MM.1S (cell line): Measurements from ENCODE around the gene ASH1L.
A peak's percentile ranks its signal among the peaks of the same experiment; 100 is the strongest.
"Not testable (repeated sequence)": the region's sequence is repeated elsewhere in the genome, so short reads cannot be mapped to it uniquely, and the experiment has no call there.

Source experiments
- DNase-seq: peaks from one replicate; pipeline ENCODE4 v3.0.0-alpha.2; 2015
- H2AFZ ChIP-seq: fragments of 300-600 bp; sonication (generic); 2 replicates; pipeline ENCODE4 v1.6.0; 2016; ENCODE audit warnings: antibody characterized with exemption, low read length
- H3F3A ChIP-seq: fragments of 300-600 bp; sonication (generic); 2 replicates; pipeline ENCODE4 v1.6.1; 2016; ENCODE audit warnings: mild to moderate bottlenecking, antibody characterized with exemption, low read length, moderate library complexity, mixed read lengths; ENCODE audit not compliant: insufficient read depth
- H3K27ac ChIP-seq: fragments of 300-600 bp; sonication (generic); 2 replicates; pipeline ENCODE4 v1.5.1; 2016; ENCODE audit warnings: mild to moderate bottlenecking, low read length
- H3K27me3 ChIP-seq: fragments of 300-600 bp; sonication (generic); replicated peaks from 2 replicates; pipeline ENCODE4 v1.6.0; 2016; ENCODE audit warnings: low read length; ENCODE audit not compliant: insufficient read depth
- H3K36me3 ChIP-seq: fragments of 300-600 bp; sonication (generic); replicated peaks from 2 replicates; pipeline ENCODE4 v1.6.1; 2016; ENCODE audit warnings: mild to moderate bottlenecking, low read length, mixed read lengths; ENCODE audit not compliant: insufficient read depth
- H3K4me1 ChIP-seq: fragments of 300-600 bp; sonication (generic); 2 replicates; pipeline ENCODE4 v1.6.1; 2016; ENCODE audit warnings: low read length, mixed read lengths
- H3K4me2 ChIP-seq: fragments of 300-600 bp; sonication (generic); 2 replicates; pipeline ENCODE4 v1.6.0; 2016; ENCODE audit warnings: low read depth, low read length
- H3K4me3 ChIP-seq: fragments of 300-600 bp; sonication (generic); 2 replicates; pipeline ENCODE4 v1.5.1; 2016; ENCODE audit warnings: low read length, mixed read lengths
- H3K79me2 ChIP-seq: fragments of 300-600 bp; sonication (generic); 2 replicates; pipeline ENCODE4 v1.6.1; 2016; ENCODE audit warnings: mixed run types, low read length, mixed read lengths
- H3K9ac ChIP-seq: fragments of 300-600 bp; sonication (generic); 2 replicates; pipeline ENCODE4 v1.6.1; 2016; ENCODE audit warnings: low read length, mixed read lengths
- H3K9me2 ChIP-seq: fragments of 300-600 bp; sonication (generic); replicated peaks from 2 replicates; pipeline ENCODE4 v1.6.1; 2016; ENCODE audit warnings: mild to moderate bottlenecking, low read length, mixed read lengths; ENCODE audit not compliant: insufficient read depth
- H3K9me3 ChIP-seq: fragments of 300-600 bp; sonication (generic); replicated peaks from 2 replicates; pipeline ENCODE4 v1.6.1; 2016; ENCODE audit warnings: mild to moderate bottlenecking, low read length, mixed read lengths; ENCODE audit not compliant: insufficient read depth
- H4K20me1 ChIP-seq: fragments of 300-600 bp; sonication (generic); 2 replicates; pipeline ENCODE4 v1.6.1; 2016; ENCODE audit warnings: mild to moderate bottlenecking, low read length, moderate library complexity, mixed read lengths; ENCODE audit not compliant: insufficient read depth
- EZH2 ChIP-seq: fragments of 300-600 bp; sonication (generic); optimal IDR thresholded peaks from 2 replicates; pipeline ENCODE3; 2017; ENCODE audit warnings: low read depth, mild to moderate bottlenecking, antibody characterized with exemption, low read length, mixed read lengths
- EZH2phosphoT487 ChIP-seq: fragments of 300-600 bp; sonication (generic); IDR thresholded peaks from 2 replicates; pipeline ENCODE4 v1.6.1; 2018; ENCODE audit warnings: antibody characterized with exemption, low read length
- TF ChIP-seq, protein P1 (sequence below): fragments of 300-600 bp; sonication (generic); IDR thresholded peaks from 2 replicates; pipeline ENCODE4 v1.5.1; 2016; ENCODE audit warnings: antibody characterized with exemption, low read length, mixed read lengths

The ASH1L gene

DNA sequence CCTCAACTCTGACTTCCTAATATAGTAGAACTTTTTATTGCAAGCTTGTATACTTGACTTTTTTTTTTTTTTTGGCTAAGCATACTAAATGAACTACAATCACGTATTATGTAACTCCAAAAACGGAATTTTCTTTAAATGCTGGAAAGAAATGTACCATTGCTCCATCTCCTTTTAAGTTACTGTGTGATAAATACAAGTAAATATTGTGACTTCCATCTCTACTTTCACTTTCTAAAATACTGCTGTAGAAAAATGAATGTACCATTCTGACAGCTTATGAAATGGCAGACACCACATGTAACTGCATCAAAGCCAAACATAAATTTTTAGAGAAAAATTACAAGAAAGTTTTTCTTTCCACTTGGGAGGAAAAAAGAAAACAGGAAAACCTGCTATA is 54.7 kb downstream of the ASH1L start:
- H3K79me2 ChIP-seq: peaks cover 93% of the 10 kb centered on the region
- H3K27ac ChIP-seq: no peak overlapping the region
- H4K20me1 ChIP-seq: peaks cover 13% of the 10 kb centered on the region; the same call in 1 of the 2 replicates
- H3K4me1 ChIP-seq: no peaks in the 10 kb centered on the region; the same call in 1 of the 2 replicates
- H3K36me3 ChIP-seq: no peaks in the 10 kb centered on the region; the same call in 1 of the 2 replicates
- no peak for DNase-seq
- H2AFZ ChIP-seq: no peak overlapping the region
- no peak overlapping the region for H3K9ac ChIP-seq
- H3K27me3 ChIP-seq: no peaks in the 10 kb centered on the region
- H3K9me2 ChIP-seq: no peaks in the 10 kb centered on the region
- H3K4me2 ChIP-seq: no peak overlapping the region
- H3F3A ChIP-seq: no peaks in the 10 kb centered on the region
- no peaks in the 10 kb centered on the region for H3K9me3 ChIP-seq
- no peak overlapping the region for H3K4me3 ChIP-seq
- TF ChIP-seq, protein P1, sequence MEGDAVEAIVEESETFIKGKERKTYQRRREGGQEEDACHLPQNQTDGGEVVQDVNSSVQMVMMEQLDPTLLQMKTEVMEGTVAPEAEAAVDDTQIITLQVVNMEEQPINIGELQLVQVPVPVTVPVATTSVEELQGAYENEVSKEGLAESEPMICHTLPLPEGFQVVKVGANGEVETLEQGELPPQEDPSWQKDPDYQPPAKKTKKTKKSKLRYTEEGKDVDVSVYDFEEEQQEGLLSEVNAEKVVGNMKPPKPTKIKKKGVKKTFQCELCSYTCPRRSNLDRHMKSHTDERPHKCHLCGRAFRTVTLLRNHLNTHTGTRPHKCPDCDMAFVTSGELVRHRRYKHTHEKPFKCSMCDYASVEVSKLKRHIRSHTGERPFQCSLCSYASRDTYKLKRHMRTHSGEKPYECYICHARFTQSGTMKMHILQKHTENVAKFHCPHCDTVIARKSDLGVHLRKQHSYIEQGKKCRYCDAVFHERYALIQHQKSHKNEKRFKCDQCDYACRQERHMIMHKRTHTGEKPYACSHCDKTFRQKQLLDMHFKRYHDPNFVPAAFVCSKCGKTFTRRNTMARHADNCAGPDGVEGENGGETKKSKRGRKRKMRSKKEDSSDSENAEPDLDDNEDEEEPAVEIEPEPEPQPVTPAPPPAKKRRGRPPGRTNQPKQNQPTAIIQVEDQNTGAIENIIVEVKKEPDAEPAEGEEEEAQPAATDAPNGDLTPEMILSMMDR: no peak
- TF ChIP-seq EZH2phosphoT487 (no peak), EZH2 (no peak)

DNA sequence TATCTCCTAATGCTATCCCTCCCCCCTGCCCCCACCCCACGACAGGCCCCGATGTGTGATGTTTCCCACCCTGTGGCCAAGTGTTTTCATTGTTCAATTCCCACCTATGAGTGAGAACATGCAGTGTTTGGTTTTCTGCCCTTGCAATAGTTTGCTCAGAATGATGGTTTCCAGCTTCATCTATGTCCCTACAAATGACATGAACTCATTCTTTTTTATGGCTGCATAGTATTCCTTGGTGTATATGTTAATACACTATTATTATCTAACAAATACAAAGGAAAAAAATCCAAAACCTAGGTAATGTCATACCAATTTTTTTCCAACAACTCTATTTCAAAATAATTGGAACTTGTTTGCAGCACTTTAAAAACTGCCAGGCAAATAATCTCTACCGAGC is 56.6 kb downstream of the ASH1L start:
- H3K9me2 ChIP-seq, H3F3A ChIP-seq, H3K4me3 ChIP-seq, H3K36me3 ChIP-seq, H3K4me2 ChIP-seq, H3K4me1 ChIP-seq, H3K9me3 ChIP-seq, DNase-seq, H3K9ac ChIP-seq, H2AFZ ChIP-seq, H3K27ac ChIP-seq, H3K27me3 ChIP-seq: not testable (repeated sequence)
- H3K79me2 ChIP-seq: peaks cover 93% of the 10 kb centered on the region
- H4K20me1 ChIP-seq: peaks cover 13% of the 10 kb centered on the region; the same call in 1 of the 2 replicates

DNA sequence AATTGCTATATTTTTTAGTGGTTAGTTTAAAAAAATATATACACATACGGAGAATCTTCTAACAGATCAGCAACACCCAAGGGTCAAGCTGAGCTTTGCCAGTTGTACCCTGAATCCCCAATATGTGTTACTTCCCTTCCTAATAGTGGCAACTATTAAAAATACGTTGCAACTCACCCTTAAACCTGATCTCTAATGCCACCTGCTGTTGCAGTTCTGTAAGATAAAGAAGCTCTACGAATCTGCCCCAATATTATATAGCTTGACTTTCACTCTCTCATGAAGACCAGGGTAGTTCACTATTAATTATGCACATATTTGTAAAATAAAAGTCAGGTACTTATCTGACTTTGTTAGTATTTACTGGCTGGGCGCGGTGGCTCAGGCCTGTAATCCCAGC is 58.4 kb downstream of the ASH1L start:
- DNase-seq: peak; percentile 75

More for the DNA sequence above, 58.4 kb downstream of the ASH1L start:
- Histone ChIP-seq H3K4me2 (no peak overlapping the region), H4K20me1 (peaks cover 20% of the 10 kb centered on the region; the same call in 1 of the 2 replicates), H3K4me3 (no peak overlapping the region), H3K9me3 (no peaks in the 10 kb centered on the region), H3K79me2 (peaks cover 93% of the 10 kb centered on the region), H3K27ac (no peak overlapping the region), H3K9me2 (no peaks in the 10 kb centered on the region), H3K9ac (no peak overlapping the region), H3K36me3 (no peaks in the 10 kb centered on the region; the same call in 1 of the 2 replicates), H3K4me1 (peaks cover 9% of the 10 kb centered on the region), H2AFZ (no peak overlapping the region), H3F3A (no peaks in the 10 kb centered on the region), H3K27me3 (no peaks in the 10 kb centered on the region)
- no peak for TF ChIP-seq EZH2phosphoT487
- TF ChIP-seq, protein P1: peak; percentile 64
